H9 (cell line): Measurements from ENCODE around the gene RBPJL. TPM values are rescaled to one million over a fixed set of nuclear protein-coding genes. Genes with fewer than 3 reads are reported as not detected.

Experiments used
- DNase-seq: peaks from one replicate; pipeline ENCODE4 v3.0.0-alpha.2; 2017
- H2AFZ ChIP-seq: one replicate; pipeline ENCODE4 v1.6.1; 2013; ENCODE audit warnings: mild to moderate bottlenecking, low read length, control low read depth, moderate library complexity
- H2AK5ac ChIP-seq: 2 replicates; pipeline ENCODE4 v1.6.1; 2013; ENCODE audit warnings: low read length, control low read depth, mixed read lengths; ENCODE audit not compliant: insufficient read length
- H2BK120ac ChIP-seq: one replicate; pipeline ENCODE4 v1.6.1; 2013; ENCODE audit warnings: low read depth, mild to moderate bottlenecking, low read length, control low read depth, inconsistent platforms; ENCODE audit not compliant: poor library complexity, severe bottlenecking
- H2BK12ac ChIP-seq: 2 replicates; pipeline ENCODE4 v1.6.1; 2013; ENCODE audit warnings: low read length, control low read depth, mixed read lengths, low read depth; ENCODE audit not compliant: insufficient read length
- H2BK15ac ChIP-seq: 2 replicates; pipeline ENCODE4 v1.6.1; 2013; ENCODE audit warnings: low read depth, low read length, control low read depth
- H2BK20ac ChIP-seq: one replicate; pipeline ENCODE4 v1.6.1; 2013; ENCODE audit warnings: low read depth, mild to moderate bottlenecking, low read length, control low read depth, inconsistent platforms; ENCODE audit not compliant: poor library complexity, severe bottlenecking
- H2BK5ac ChIP-seq: 2 replicates; pipeline ENCODE4 v1.6.1; 2013; ENCODE audit warnings: low read length, control low read depth, mixed read lengths; ENCODE audit not compliant: insufficient read length
- H3K14ac ChIP-seq: 2 replicates; pipeline ENCODE4 v1.6.1; 2013; ENCODE audit warnings: low read length, control low read depth; ENCODE audit not compliant: insufficient read depth
- H3K18ac ChIP-seq: 2 replicates; pipeline ENCODE4 v1.6.1; 2013; ENCODE audit warnings: low read depth, mild to moderate bottlenecking, mixed read lengths, low read length, control low read depth; ENCODE audit not compliant: insufficient read length
- H3K23ac ChIP-seq: 2 replicates; pipeline ENCODE4 v1.6.1; 2013; ENCODE audit warnings: low read length, control low read depth, mixed read lengths, low read depth; ENCODE audit not compliant: insufficient read length
- H3K23me2 ChIP-seq: 2 replicates; pipeline ENCODE4 v1.6.1; 2013; ENCODE audit warnings: low read depth, mild to moderate bottlenecking, mixed read lengths, low read length, control low read depth; ENCODE audit not compliant: insufficient read length, poor library complexity, severe bottlenecking
- H3K27ac ChIP-seq: 2 replicates; pipeline ENCODE4 v1.5.1; 2013; ENCODE audit warnings: low read length, control low read depth, mixed read lengths, low read depth; ENCODE audit not compliant: insufficient read length
- H3K27me3 ChIP-seq: 2 replicates; pipeline ENCODE4 v1.6.1; 2013; ENCODE audit warnings: low read length, control low read depth, inconsistent platforms; ENCODE audit not compliant: insufficient read depth
- H3K4ac ChIP-seq: 2 replicates; pipeline ENCODE4 v1.6.1; 2013; ENCODE audit warnings: low read depth, mild to moderate bottlenecking, control low read depth, inconsistent platforms, low read length, moderate library complexity
- H3K4me1 ChIP-seq: 2 replicates; pipeline ENCODE4 v1.6.1; 2013; ENCODE audit warnings: low read length, control low read depth, inconsistent platforms; ENCODE audit not compliant: insufficient read depth
- H3K4me2 ChIP-seq: 2 replicates; pipeline ENCODE4 v1.6.1; 2013; ENCODE audit warnings: low read length, control low read depth, mixed read lengths; ENCODE audit not compliant: insufficient read length, insufficient read depth
- H3K56ac ChIP-seq: 2 replicates; pipeline ENCODE4 v1.6.1; 2013; ENCODE audit warnings: low read depth, mild to moderate bottlenecking, mixed read lengths, low read length, control low read depth; ENCODE audit not compliant: insufficient read length
- H3K79me1 ChIP-seq: 2 replicates; pipeline ENCODE4 v1.6.1; 2013; ENCODE audit warnings: low read depth, mild to moderate bottlenecking, moderate library complexity, low read length, control low read depth, inconsistent platforms; ENCODE audit not compliant: insufficient read depth, poor library complexity, severe bottlenecking
- H3K79me2 ChIP-seq: 2 replicates; pipeline ENCODE4 v1.6.1; 2013; ENCODE audit warnings: low read length, control low read depth, inconsistent platforms; ENCODE audit not compliant: insufficient read depth
- H3K9ac ChIP-seq: 2 replicates; pipeline ENCODE4 v1.6.1; 2013; ENCODE audit warnings: low read length, control low read depth, mixed read lengths; ENCODE audit not compliant: insufficient read length; ENCODE audit errors: extremely low read depth
- H3K9me3 ChIP-seq: one replicate; pipeline ENCODE4 v1.6.1; 2013; ENCODE audit warnings: low read depth, low read length, inconsistent platforms; ENCODE audit not compliant: control insufficient read depth
- H3T11ph ChIP-seq: one replicate; pipeline ENCODE4 v1.6.1; 2013; ENCODE audit warnings: mild to moderate bottlenecking, low read length, control low read depth, inconsistent platforms
- H4K20me1 ChIP-seq: one replicate; pipeline ENCODE4 v1.6.1; 2013; ENCODE audit not compliant: control insufficient read depth, insufficient read length, insufficient read depth
- H4K5ac ChIP-seq: 2 replicates; pipeline ENCODE4 v1.6.1; 2013; ENCODE audit warnings: low read depth, mild to moderate bottlenecking, mixed read lengths, low read length, control low read depth; ENCODE audit not compliant: insufficient read length
- H4K8ac ChIP-seq: replicated peaks from 2 replicates; pipeline ENCODE4 v1.6.1; 2013; ENCODE audit warnings: low read length, control low read depth, mixed read lengths, low read depth; ENCODE audit not compliant: insufficient read length
- H4K91ac ChIP-seq: 2 replicates; pipeline ENCODE4 v1.6.1; 2013; ENCODE audit warnings: low read depth, mild to moderate bottlenecking, moderate library complexity, mixed read lengths, low read length, control low read depth; ENCODE audit not compliant: insufficient read length
- H3K27ac Mint-ChIP-seq, 3 experiments: 2 replicates in 2 of 3; 3 replicates in 1 of 3; pipeline ENCODE4 v1.8.0; 2020 to 2021; ENCODE audit warnings: mixed read lengths in 3 of 3, mild to moderate bottlenecking in 1 of 3, moderate library complexity in 1 of 3
- H3K27me3 Mint-ChIP-seq: 2 replicates; pipeline ENCODE4 v1.8.0; 2021; ENCODE audit warnings: low read depth, mild to moderate bottlenecking, moderate library complexity, mixed read lengths
- H3K36me3 Mint-ChIP-seq, 3 experiments: 2 replicates in 2 of 3; 3 replicates in 1 of 3; pipeline ENCODE4 v1.8.0; 2020 to 2021; ENCODE audit warnings: low read depth in 3 of 3, mixed read lengths in 3 of 3; ENCODE audit not compliant: insufficient read depth in 1 of 3
- H3K4me1 Mint-ChIP-seq, 2 experiments: 2 replicates each; pipeline ENCODE4 v1.8.0; 2020; ENCODE audit warnings: mixed read lengths in 2 of 2
- H3K4me3 Mint-ChIP-seq, 2 experiments: 2 replicates in 1 of 2; 3 replicates in 1 of 2; pipeline ENCODE4 v1.8.0; 2020 to 2021; ENCODE audit warnings: mild to moderate bottlenecking in 2 of 2, mixed read lengths in 2 of 2, moderate library complexity in 1 of 2
- H3K9me3 Mint-ChIP-seq, 2 experiments: 2 replicates in 1 of 2; 3 replicates in 1 of 2; pipeline ENCODE4 v1.8.0; 2020; ENCODE audit warnings: mild to moderate bottlenecking in 2 of 2, mixed read lengths in 2 of 2, moderate library complexity in 1 of 2
- CTCF ChIP-seq: fragments of 200-600 bp; sonication (generic); conservative IDR thresholded peaks from 3 replicates; pipeline ENCODE4 v1.8.0; 2021; ENCODE audit warnings: antibody characterized with exemption, mild to moderate bottlenecking
- WGBS: extraction: QIAGEN DNeasy Blood & Tissue Kit; methylation state at CpG from one replicate; pipeline ENCODE4 v1.1.7; 2013; ENCODE audit warnings: missing lambda C conversion rate, low lambda C conversion rate, mixed read lengths; ENCODE audit not compliant: insufficient read length; ENCODE audit errors: extremely low coverage; 5-methylcytosine and 5-hydroxymethylcytosine counted together
- total RNA-seq: library from RNA; stranded (reverse); gene quantifications from 2 replicates; pipeline ENCODE4 v1.2.1, GENCODE V29; 2021

RBPJL gene
- total RNA-seq, 1 experiment from 2014 or later = 0.28 TPM

DNA sequence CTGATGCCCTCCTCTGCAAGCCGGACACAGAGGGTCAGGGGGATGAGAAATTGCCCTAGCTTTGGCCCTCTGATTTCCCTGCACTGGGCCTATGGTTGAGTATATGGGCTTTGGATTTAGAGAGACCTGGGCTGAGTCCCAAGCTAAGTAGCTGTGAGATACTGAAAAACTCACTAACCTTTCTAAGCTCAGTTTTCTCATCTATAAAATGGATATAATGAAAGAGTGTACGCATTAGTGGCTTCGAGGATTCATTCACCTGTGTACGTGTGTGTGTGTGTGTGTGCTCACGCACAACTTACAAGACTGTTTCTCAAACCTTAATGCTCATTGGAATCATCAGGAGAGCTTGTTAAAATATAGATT is 12.7 kb upstream of the RBPJL start:
- no peak; the same call in 2 of the 3 replicates for TF ChIP-seq CTCF
- Histone ChIP-seq H3K9ac (no peak overlapping the region), H3K14ac (no peak overlapping the region), H3K23me2 (peaks cover 13% of the 10 kb centered on the region), H3K18ac (no peak overlapping the region), H2BK120ac (no peak overlapping the region), H4K20me1 (no peaks in the 10 kb centered on the region), H4K5ac (no peak overlapping the region), H3K9me3 (no peaks in the 10 kb centered on the region), H2BK20ac (no peak overlapping the region), H3K79me1 (no peaks in the 10 kb centered on the region), H3K79me2 (no peaks in the 10 kb centered on the region), H2AK5ac (no peak overlapping the region), H4K8ac (no peak overlapping the region), H3K4me1 (peaks cover 2% of the 10 kb centered on the region; the same call in 1 of the 2 replicates), H3K27me3 (peaks cover 5% of the 10 kb centered on the region; the same call in 1 of the 2 replicates), H2AFZ (no peak overlapping the region), H3T11ph (no peak overlapping the region), H3K23ac (no peak overlapping the region), H2BK5ac (no peak overlapping the region), H2BK15ac (no peak overlapping the region), H3K56ac (no peak overlapping the region), H3K4ac (no peak overlapping the region), H4K91ac (no peak overlapping the region), H2BK12ac (no peak overlapping the region), H3K4me2 (no peak overlapping the region), H3K27ac (no peak overlapping the region)
- H3K9me3 Mint-ChIP-seq = peaks cover 21% of the 10 kb centered on the region in 2 experiments
- no peak for DNase-seq
- H3K27ac Mint-ChIP-seq = no peak overlapping the region
- peaks cover 5 to 15% (median 9%) of the 10 kb centered on the region in 3 experiments; a peak in 6 of 7 replicates for H3K36me3 Mint-ChIP-seq
- WGBS = no CpG with 5 or more reads among the region's 5 CpGs
- peaks cover 8 to 13% of the 10 kb centered on the region in 2 experiments for H3K4me1 Mint-ChIP-seq
- H3K4me3 Mint-ChIP-seq = peak overlapping the region; percentile 71 to 79; a peak in 3 of 5 replicates
- peaks cover 64% of the 10 kb centered on the region for H3K27me3 Mint-ChIP-seq
